Measurements from ENCODE around the gene CHN1.

DNA sequence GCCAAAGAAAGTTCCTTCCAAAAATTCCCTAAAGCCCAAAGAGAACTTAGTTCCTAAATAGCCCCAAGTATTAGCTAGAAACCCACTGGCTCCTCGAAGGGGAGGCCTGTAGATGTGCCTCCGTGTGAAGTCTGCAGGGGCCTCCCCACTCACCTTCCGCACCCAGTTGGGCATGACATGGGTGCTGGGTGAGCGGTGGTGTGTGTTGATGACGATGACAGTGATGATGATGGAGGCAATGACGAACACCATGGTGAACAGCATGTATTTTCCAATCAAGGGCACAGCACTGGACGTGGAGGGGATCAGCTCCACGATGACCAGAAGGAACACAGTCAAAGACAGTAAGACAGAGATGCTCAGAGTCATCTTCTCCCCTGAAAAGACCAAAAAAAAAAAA, 255.4 kb downstream of the CHN1 start:
- TF ChIP-seq ARNT (IDR thresholded peaks at IDR 0.05) (no peak), LEF1 (IDR thresholded peaks at IDR 0.05; ENCODE audit: borderline replicate concordance) (no peak), FOXM1 (IDR thresholded peaks at IDR 0.05; ENCODE audit: borderline replicate concordance) (no peak), FOXA1 (IDR thresholded peaks at IDR 0.05) (no peak), NFRKB (IDR thresholded peaks at IDR 0.05) (no peak)
